Heart left ventricle (tissue), 16 donors: ENCODE measurements around the gene RRBP1. TPM values are rescaled to one million over a fixed set of nuclear protein-coding genes. Genes with fewer than 3 reads are reported as not detected.

Experiments
- ATAC-seq, 4 donors: fragments of 200-7000 bp; cut with Tn5 transposase; one replicate each; pipeline ENCODE4 v1.9.1; 2020 to 2022; ENCODE audit warnings: moderate library complexity in 4 of 4, mild to moderate bottlenecking in 3 of 4, moderate number of reproducible peaks in 1 of 4
- DNase-seq, 5 donors: peaks; one replicate each; pipeline ENCODE4 v3.0.0-alpha.2; 2020
- H3K27ac ChIP-seq, 12 donors: fragments of 200-600 bp; sonication (generic) in 4 of 12; one replicate each; pipeline versions ENCODE4 v1.5.0 to v1.8.0; 2016 to 2022; ENCODE audit warnings: mild to moderate bottlenecking in 2 of 12
- H3K27me3 ChIP-seq, 9 donors: fragments of 200-600 bp; sonication (generic) in 2 of 9; one replicate each; pipeline versions ENCODE4 v1.5.1 to v1.8.0; 2016 to 2022; ENCODE audit warnings: mild to moderate bottlenecking in 3 of 9
- H3K36me3 ChIP-seq, 9 donors: fragments of 200-600 bp; sonication (generic) in 2 of 9; one replicate each; pipeline versions ENCODE4 v1.5.0 to v1.8.0; 2018 to 2022; ENCODE audit warnings: mild to moderate bottlenecking in 2 of 9
- H3K4me1 ChIP-seq, 12 donors: fragments of 200-600 bp; sonication (generic) in 4 of 12; one replicate each; pipeline versions ENCODE4 v1.5.0 to v1.8.0; 2016 to 2022; ENCODE audit warnings: mild to moderate bottlenecking in 3 of 12
- H3K4me3 ChIP-seq, 12 donors: fragments of 200-600 bp; sonication (generic) in 4 of 12; one replicate each; pipeline versions ENCODE4 v1.5.0 to v1.8.0; 2017 to 2022; ENCODE audit warnings: mild to moderate bottlenecking in 9 of 12, moderate library complexity in 4 of 12
- H3K9me3 ChIP-seq, 12 donors: fragments of 200-600 bp; sonication (generic) in 4 of 12; one replicate each; pipeline versions ENCODE4 v1.5.0 to v1.8.0; 2016 to 2022; ENCODE audit warnings: mild to moderate bottlenecking in 1 of 12
- POLR2A ChIP-seq, 2 donors: fragments of 450-650 bp; IDR thresholded peaks; one replicate each; pipeline ENCODE4 v1.6.1; 2017; ENCODE audit warnings: antibody characterized with exemption in 2 of 2, mild to moderate bottlenecking in 2 of 2, moderate library complexity in 2 of 2
- WGBS, 4 donors: extraction: QIAGEN DNeasy Blood & Tissue Kit in 2 of 4; methylation state at CpG; one replicate each; pipeline versions ENCODE4 v1.1.5 to v1.1.7; 2013 to 2018; 5-methylcytosine and 5-hydroxymethylcytosine counted together
- intact Hi-C, 10 donors: fragments of 100-400 bp; cut with DNase I; formaldehyde crosslinking; loops; one replicate each; pipeline versions ENCODE4 v1.11.1 to v1.14.2; 2022
- polyA plus RNA-seq, 2 donors: library from polyadenylated mRNA; stranded (reverse); fragments of 200-250 nt; gene quantifications; one replicate each; pipeline ENCODE4 v1.2.3, GENCODE V29; 2013
- total RNA-seq, 9 donors: library from RNA; depleted of rRNA in 2 of 9; stranded (reverse); fragments of >200 nt in 2 of 9; fragmentation: NEBNext Ultra II Directional in 3 of 9; extraction: Animal tissue kit (Norgen Biotek cat#: 25700) in 3 of 9; gene quantifications; one replicate each; pipeline versions ENCODE4 v1.1.0 to v1.2.4, GENCODE V29; 2016 to 2023
- TF ChIP-seq, protein P1 (sequence below), 12 donors: fragments of 200-600 bp; sonication (generic) in 4 of 12; IDR thresholded peaks; one replicate each; pipeline versions ENCODE4 v1.5.0 to v1.8.0; 2018 to 2022; ENCODE audit warnings: antibody characterized with exemption in 12 of 12, mild to moderate bottlenecking in 5 of 12
- donor health status: ischemic (EF 13 %, LVEDD 7.1; RV severe dilation, severe dysfunction).
- donor health status: healthy with polysubstance abuse.
- donor health status: DM: no; HTN: yes; CAD: no.
- donor health status: DM: no; HTN: no; CAD: no.
- donor health status: ischemic (EF 25% LVEDD 6.9; RV normal size, moderate dysfunction).
- donor health status: ischemic (EF 25% LVEDD 5.7; RV mildly dilated, moderate dysfunction).
- donor health status: healthy.
- donor health status: DM: yes; HTN: yes; CAD: no.
- donor health status: ischemic (EF 35%, LVEDD 5.7; RV mildly dilated, moderate dysfunction).
- donor health status: nonischemic (EF 11% LVEDD 7.7; RV severe dilation, severe dysfunction).
- donor health status: DM: yes; HTN: yes; CAD: no.
- donor health status: PGD.
- donor health status: ischemic (EF 29% LVEDD 5.4; RV normal size, mild dysfunction).
- donor health status: nonischemic (EF 23%, LVEDD 6.1; RV moderate dilation, normal function).

Gene RRBP1
- total and polyA plus RNA-seq, 11 donors = 24.9 to 91.3 (median 40.0) TPM

DNA sequence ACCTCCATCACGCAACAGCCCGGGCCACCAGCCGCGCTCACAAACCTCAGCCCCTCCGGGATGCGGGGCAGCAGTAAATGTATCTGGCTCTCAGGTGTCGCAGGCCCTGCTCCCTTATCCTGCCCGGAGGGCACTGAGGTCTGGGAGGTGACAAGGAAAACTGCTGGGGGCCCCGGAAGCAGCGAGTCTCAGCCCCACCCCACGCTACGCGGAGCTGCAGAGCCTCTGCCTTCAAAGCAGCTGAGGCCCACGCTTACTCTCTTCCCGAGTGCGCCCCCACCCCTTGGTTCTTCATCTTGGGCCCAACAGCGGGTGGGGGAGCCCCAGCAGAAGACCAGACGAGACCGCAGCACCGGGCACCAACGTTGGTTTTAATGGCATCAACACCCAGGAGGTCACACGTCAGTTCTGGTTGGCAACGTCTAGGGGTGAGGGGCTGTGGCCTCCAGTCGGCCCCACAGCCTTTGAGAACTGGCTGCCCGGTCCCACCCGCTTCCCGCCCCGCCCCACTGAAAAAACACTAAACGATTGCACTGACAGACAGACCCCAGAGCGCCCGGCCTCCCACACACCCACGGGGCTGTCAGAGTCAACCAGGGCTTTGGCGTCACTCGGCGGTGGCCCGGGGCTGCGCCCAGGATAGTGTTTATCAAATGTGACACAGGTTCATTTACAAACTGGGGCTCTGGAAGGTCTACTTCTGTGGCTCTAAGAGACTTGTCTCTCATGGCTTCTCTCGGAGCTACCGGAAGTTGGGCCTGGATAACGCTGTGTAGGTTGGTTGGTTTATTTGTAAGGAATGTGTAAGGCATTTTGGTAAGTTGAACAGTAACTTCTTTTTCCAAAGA is 68.5 kb downstream of the RRBP1 start:
- Histone ChIP-seq H3K27me3 (no peaks in the 10 kb centered on the region), H3K36me3 (peaks cover 0 to 72% (median 54%) of the 10 kb centered on the region in 9 donors), H3K27ac (peak overlapping the region in 8 of 12 donors; percentile 18 to 83 (median 46)), H3K4me3 (no peak overlapping the region), H3K4me1 (peaks cover 0 to 80% (median 50%) of the 10 kb centered on the region in 12 donors), H3K9me3 (no peaks in the 10 kb centered on the region)
- no peak for ATAC-seq
- 81 to 85% (median 83%) methylated on average over 32 to 40 of the region's 40 CpGs for WGBS, 4 donors
- DNase-seq = peak in 1 of 5 donors; percentile 54
- TF ChIP-seq, protein P1, sequence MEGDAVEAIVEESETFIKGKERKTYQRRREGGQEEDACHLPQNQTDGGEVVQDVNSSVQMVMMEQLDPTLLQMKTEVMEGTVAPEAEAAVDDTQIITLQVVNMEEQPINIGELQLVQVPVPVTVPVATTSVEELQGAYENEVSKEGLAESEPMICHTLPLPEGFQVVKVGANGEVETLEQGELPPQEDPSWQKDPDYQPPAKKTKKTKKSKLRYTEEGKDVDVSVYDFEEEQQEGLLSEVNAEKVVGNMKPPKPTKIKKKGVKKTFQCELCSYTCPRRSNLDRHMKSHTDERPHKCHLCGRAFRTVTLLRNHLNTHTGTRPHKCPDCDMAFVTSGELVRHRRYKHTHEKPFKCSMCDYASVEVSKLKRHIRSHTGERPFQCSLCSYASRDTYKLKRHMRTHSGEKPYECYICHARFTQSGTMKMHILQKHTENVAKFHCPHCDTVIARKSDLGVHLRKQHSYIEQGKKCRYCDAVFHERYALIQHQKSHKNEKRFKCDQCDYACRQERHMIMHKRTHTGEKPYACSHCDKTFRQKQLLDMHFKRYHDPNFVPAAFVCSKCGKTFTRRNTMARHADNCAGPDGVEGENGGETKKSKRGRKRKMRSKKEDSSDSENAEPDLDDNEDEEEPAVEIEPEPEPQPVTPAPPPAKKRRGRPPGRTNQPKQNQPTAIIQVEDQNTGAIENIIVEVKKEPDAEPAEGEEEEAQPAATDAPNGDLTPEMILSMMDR (IDR thresholded peaks at IDR 0.05) = no peak
- TF ChIP-seq POLR2A (IDR thresholded peaks at IDR 0.05) = no peak
- intact Hi-C loops = loop anchor here in 6 of 10 donors (5.0 kb wide), 1 partner anchor 41 kb away; the partner anchor contains the start of gene DSTN (in 6 of the 6)

DNA sequence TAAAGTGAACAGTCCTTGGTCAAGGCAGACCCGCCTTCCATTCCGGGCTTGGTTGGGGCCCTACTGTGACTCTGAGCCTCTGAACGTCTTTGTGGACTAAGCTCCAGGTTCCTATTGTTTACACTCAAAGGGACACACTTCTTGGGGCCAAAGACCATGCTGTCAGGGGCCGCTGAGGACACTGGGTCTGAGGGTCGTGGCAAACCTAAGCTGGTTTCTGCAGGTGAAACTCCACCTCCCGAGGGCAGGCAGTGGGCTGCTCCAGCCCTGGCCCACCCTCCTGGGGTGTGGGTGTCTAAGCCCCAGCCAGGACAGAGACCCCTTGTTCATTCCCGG is 69.1 kb downstream of the RRBP1 start:
- intact Hi-C loops = loop anchor here in 6 of 10 donors (5.0 kb wide), 1 partner anchor 41 kb away; the partner anchor contains the start of gene DSTN (in 6 of the 6)

DNA sequence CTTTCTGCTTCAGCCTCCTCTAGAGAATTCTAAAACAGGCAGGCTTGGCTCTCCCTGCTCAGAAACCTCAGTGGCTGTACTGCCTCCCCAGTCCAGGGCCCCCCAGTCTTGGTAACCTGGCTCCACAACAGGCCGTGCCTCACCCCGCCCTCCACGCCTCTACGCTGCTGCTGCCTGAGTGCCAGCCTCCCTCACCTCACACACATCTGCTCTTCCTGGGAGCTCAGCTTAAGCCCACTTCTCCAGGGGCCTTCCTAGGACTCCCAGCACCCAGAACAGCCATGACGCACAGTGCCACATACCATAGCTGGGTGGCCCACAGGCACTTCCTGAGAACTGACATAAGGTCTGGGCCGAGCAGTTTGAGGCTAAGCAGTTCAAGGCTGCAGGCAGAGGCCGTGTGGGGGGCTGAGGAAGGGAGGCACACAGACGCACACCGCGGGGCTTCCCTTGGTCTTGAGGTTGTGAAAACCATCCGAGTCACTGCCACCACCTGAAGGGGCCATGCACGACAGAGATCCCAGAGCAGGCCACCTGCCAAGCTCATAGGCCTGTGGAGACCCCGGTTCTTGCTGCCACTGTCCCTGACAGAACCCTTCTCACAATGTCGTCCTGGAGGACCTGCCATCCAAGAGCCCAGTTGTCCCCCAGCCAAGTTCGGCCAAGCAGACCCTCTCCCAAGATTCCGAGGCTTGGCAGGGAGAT is 69.6 kb downstream of the RRBP1 start:
- Histone ChIP-seq H3K4me3 (no peak overlapping the region), H3K27me3 (no peaks in the 10 kb centered on the region), H3K4me1 (peaks cover 0 to 75% (median 50%) of the 10 kb centered on the region in 12 donors), H3K27ac (peak overlapping the region in 10 of 12 donors; percentile 26 to 83 (median 53)), H3K9me3 (no peaks in the 10 kb centered on the region), H3K36me3 (peaks cover 0 to 72% (median 48%) of the 10 kb centered on the region in 9 donors)
- TF ChIP-seq POLR2A (IDR thresholded peaks at IDR 0.05) = no peak
- TF ChIP-seq, protein P1 (IDR thresholded peaks at IDR 0.05) = no peak
- WGBS, 4 donors = 63 to 69% (median 66%) methylated on average over 9 to 16 of the region's 16 CpGs
- ATAC-seq = peak; percentile 12 to 27 (median 18)
- peak in 4 of 5 donors; percentile 19 to 65 (median 40) for DNase-seq
- intact Hi-C loops = loop anchor here in 6 of 10 donors (5.0 kb wide), 1 partner anchor 40 kb away; the partner anchor contains the start of gene DSTN (in 6 of the 6)

More for the DNA sequence above, 69.1 kb downstream of the RRBP1 start:
- Histone ChIP-seq H3K36me3 (peaks cover 0 to 72% (median 48%) of the 10 kb centered on the region in 9 donors), H3K4me1 (peaks cover 0 to 80% (median 50%) of the 10 kb centered on the region in 12 donors), H3K27me3 (no peaks in the 10 kb centered on the region), H3K27ac (peak overlapping the region in 10 of 12 donors; percentile 26 to 83 (median 53)), H3K4me3 (no peak overlapping the region), H3K9me3 (no peaks in the 10 kb centered on the region)
- WGBS, 4 donors = 81 to 88% (median 87%) methylated on average over 7 of the region's 7 CpGs
- no peak for TF ChIP-seq POLR2A (IDR thresholded peaks at IDR 0.05)
- TF ChIP-seq, protein P1 (IDR thresholded peaks at IDR 0.05) = no peak
- DNase-seq (no peak), ATAC-seq (no peak)
